Effector memory CD4-positive, alpha-beta T cell (primary cell): ENCODE results near the gene FAM200C.

Source experiments
- DNase-seq, 3 donors: peaks; one replicate each; pipeline ENCODE4 v3.0.0-alpha.2; 2020
- H3K27ac ChIP-seq: 2 replicates; pipeline ENCODE4 v1.7.0; 2013; ENCODE audit warnings: mild to moderate bottlenecking, low read length, moderate library complexity; ENCODE audit not compliant: insufficient read depth, poor library complexity, severe bottlenecking
- H3K27me3 ChIP-seq: replicated peaks from 2 replicates; pipeline ENCODE4 v1.7.0; 2013; ENCODE audit warnings: mild to moderate bottlenecking, low read length; ENCODE audit not compliant: insufficient read depth, control insufficient read depth, poor library complexity, severe bottlenecking
- H3K36me3 ChIP-seq: 2 replicates; pipeline ENCODE4 v1.7.0; 2013; ENCODE audit warnings: mild to moderate bottlenecking, low read length, moderate library complexity; ENCODE audit not compliant: control insufficient read depth, insufficient read depth
- H3K4me1 ChIP-seq: 2 replicates; pipeline ENCODE4 v1.7.0; 2013; ENCODE audit warnings: low read length, mild to moderate bottlenecking; ENCODE audit not compliant: control insufficient read depth, insufficient read depth, poor library complexity, severe bottlenecking
- H3K4me3 ChIP-seq: 2 replicates; pipeline ENCODE4 v1.7.0; 2013; ENCODE audit warnings: low read length, low read depth, mild to moderate bottlenecking; ENCODE audit not compliant: insufficient read depth, poor library complexity, severe bottlenecking
- H3K9me3 ChIP-seq: 2 replicates; pipeline ENCODE4 v1.7.0; 2013; ENCODE audit warnings: mild to moderate bottlenecking, low read length, moderate library complexity; ENCODE audit not compliant: control insufficient read depth

FAM200C gene

DNA sequence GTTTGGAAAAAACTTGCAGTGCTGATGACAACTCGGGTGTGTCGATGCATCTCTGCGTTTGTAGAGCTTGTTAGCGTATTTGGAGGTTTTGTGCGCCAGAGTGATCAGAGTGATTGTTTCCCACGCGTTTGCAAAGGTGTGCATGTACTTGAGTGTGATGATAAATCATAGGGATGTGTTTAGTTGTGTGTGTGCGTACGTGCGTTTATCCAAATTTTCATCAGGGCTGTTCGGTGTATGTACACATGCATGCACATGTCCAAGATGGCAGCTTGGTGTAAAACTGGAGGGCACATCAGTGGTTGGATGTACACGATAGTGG lies 29.2 kb downstream of the FAM200C start:
- Histone ChIP-seq H3K27ac (no peak overlapping the region), H3K4me3 (no peak overlapping the region), H3K4me1 (peaks cover 4% of the 10 kb centered on the region), H3K36me3 (no peaks in the 10 kb centered on the region), H3K27me3 (peaks cover 17% of the 10 kb centered on the region), H3K9me3 (no peaks in the 10 kb centered on the region)
- DNase-seq: no peak

DNA sequence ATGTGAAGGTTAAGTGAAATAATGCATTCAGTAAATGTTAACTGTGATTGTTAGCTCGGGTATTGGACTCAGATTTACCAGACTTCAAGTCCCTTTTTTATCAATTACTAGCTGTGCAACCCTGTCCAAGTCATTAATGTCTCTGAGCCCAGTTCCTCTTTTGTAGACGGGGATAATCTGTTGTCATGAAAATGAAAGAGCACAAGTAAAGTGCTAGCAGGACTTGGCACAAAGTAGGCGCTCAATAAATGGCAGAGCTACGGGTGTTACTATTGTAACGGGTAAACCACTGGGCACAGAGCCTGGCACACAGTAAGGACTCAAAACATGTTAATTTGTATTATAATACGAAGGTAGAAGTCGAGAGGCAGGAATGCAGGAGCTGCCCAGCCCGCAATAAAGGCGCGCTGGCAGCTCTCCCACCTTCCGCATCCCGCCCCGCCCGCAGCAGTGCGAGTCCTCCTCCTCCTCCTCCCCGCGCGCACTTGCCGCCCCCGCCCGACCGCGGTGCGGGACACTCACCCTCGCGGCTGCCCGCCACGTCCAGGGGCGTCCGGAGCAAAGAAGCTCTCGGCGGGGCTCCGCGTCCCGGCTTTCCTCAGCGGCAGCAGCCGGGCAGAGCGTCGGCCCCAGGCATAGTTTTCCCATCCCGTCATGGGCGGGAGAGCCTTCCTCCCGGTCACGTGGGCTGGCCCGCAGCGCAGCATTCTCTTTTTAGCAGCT lies 29.7 kb downstream of the FAM200C start, which contains the start of gene C1QTNF2:
C1QTNF2 (minus strand) TSS at position 637 of the 723 bp plus-strand sequence. CDS start 15,615 bp downstream, outside the sequence.
- peaks cover 17% of the 10 kb centered on the region for H3K27me3 ChIP-seq
- DNase-seq: no peak
- no peak within 1 kb of the TSS for H3K27ac ChIP-seq
- no peaks in the 10 kb centered on the region for H3K9me3 ChIP-seq
- H3K4me3 ChIP-seq: peak within 1 kb of the TSS; percentile 12
- no peaks in the 10 kb centered on the region for H3K36me3 ChIP-seq
- H3K4me1 ChIP-seq: peaks cover 4% of the 10 kb centered on the region

DNA sequence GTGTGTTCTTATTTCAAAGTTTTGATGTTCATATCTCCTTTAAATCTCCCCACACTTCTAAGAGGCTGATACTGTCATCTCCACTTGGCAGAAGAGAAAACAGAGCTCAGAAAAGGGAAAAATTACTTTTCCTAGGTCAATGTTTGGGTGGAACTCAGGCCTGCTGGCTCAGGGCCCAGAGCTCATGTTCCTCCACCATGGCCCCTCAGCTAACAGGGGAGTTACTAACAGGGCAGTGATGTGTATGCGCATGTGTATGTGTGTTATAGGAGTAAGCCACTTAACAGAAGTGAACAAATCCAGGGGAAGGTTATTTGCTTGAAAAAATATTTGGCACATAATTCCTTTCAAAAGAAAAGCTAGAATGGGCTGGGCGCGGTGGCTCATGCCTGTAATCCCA lies 32.0 kb downstream of the FAM200C start:
- DNase-seq: no peak
- no peaks in the 10 kb centered on the region for H3K9me3 ChIP-seq
- H3K36me3 ChIP-seq: no peaks in the 10 kb centered on the region
- no peak overlapping the region for H3K27ac ChIP-seq
- peaks cover 17% of the 10 kb centered on the region for H3K27me3 ChIP-seq
- no peak overlapping the region for H3K4me3 ChIP-seq
- H3K4me1 ChIP-seq: peaks cover 4% of the 10 kb centered on the region

DNA sequence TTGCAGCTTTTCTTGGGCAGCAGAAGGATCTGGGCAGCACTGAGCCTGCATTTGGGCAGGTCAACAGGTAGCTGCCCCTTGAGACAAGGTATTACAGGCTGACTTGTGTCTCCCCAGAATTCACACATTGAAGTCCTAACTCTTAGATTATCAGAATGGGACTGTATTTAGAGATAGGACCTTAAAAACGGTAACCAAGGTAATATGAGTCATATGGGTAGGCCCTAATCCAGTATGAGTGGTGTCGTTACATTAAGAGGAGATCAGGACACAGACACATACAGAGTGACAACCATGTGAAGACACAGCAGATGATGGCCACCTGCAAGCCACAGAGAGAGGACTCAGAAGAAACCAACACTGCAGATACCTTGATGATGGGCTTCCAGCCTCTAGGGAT lies 32.6 kb downstream of the FAM200C start:
- Histone ChIP-seq H3K4me3 (no peak overlapping the region), H3K9me3 (no peaks in the 10 kb centered on the region), H3K27me3 (peaks cover 17% of the 10 kb centered on the region), H3K36me3 (no peaks in the 10 kb centered on the region), H3K27ac (no peak overlapping the region), H3K4me1 (peaks cover 4% of the 10 kb centered on the region)
- no peak for DNase-seq

DNA sequence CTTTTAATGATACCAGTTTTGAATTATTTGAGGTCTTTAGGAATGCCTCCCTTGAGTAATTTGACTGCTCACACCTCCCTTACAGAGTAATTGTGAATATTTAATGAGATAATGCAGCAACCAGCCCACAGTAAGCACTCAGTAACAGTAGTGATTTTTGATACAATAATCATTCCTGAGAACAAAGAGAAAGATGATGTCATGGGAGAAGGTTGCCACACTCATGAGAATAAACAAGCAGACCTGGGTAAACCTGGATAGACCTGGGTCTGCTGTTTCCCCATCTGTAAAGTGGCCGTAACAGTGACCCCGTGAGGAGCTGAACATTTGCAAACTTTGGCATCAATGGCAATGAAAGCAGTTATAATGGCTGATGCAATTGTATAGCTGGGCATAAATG lies 33.6 kb downstream of the FAM200C start:
- no peaks in the 10 kb centered on the region for H3K9me3 ChIP-seq
- peaks cover 17% of the 10 kb centered on the region for H3K27me3 ChIP-seq
- peaks cover 4% of the 10 kb centered on the region for H3K4me1 ChIP-seq
- DNase-seq: no peak
- H3K36me3 ChIP-seq: no peaks in the 10 kb centered on the region
- no peak overlapping the region for H3K27ac ChIP-seq
- H3K4me3 ChIP-seq: no peak overlapping the region

DNA sequence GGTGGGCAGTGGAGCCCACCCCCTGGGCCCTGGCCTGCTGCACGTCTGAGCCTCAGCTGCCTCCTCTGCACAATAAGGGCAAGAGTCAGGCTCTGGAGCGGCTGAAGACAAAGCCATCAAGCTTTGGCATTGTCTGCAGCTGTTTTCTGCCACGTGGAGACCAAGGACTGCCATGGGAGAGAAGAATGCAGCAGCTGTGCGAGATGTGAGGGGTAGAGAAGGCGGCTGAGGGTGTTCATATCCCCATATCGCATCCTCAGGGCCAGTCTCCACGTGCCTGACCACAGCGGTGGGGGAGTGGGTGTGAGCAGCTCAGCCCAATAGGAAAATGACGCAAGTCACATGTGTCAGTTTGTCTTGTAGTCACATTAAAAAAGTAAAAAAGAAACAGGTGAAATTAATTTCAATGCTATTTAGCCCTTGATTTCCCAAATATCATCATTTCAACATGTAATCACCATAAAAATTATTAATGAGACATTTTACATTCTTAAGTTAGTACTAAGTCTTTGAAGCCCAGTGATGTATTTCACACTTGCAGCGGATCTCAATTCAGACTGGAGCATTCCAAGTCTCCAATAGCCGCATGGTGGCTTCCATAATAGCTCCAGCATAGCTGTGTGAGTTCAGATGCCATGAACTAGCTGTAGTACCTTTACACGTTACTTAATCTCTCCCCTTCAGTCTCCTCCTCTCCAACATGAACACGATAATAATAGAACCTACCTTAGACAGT lies 36.0 kb downstream of the FAM200C start:
- no peaks in the 10 kb centered on the region for H3K36me3 ChIP-seq
- DNase-seq: no peak
- H3K9me3 ChIP-seq: no peaks in the 10 kb centered on the region
- H3K4me3 ChIP-seq: no peak overlapping the region
- H3K27ac ChIP-seq: no peak overlapping the region
- H3K27me3 ChIP-seq: peaks cover 6% of the 10 kb centered on the region
- no peaks in the 10 kb centered on the region for H3K4me1 ChIP-seq

DNA sequence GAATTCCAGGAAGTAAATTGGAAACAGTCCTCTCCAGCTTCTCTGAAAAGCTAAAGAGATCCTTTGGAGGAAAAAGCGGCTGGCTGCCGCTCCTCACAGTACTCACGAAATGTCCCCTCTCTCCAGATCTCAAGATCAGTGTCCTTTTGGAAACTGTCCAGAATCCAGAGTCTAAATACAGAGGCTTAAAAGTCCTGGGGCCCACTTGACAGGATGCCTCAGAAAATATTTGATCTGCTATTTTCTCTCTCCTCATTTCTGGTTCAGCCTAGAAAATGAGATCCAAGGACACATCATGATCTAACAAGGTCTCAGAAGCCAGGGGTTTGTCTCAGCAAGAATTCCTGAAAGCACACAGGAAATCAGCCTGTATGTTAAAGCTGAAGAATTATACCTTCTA lies 36.6 kb downstream of the FAM200C start:
- H3K9me3 ChIP-seq: no peaks in the 10 kb centered on the region
- no peaks in the 10 kb centered on the region for H3K4me1 ChIP-seq
- no peak for DNase-seq
- H3K36me3 ChIP-seq: no peaks in the 10 kb centered on the region
- H3K4me3 ChIP-seq: no peak overlapping the region
- no peak overlapping the region for H3K27ac ChIP-seq
- peaks cover 6% of the 10 kb centered on the region for H3K27me3 ChIP-seq

DNA sequence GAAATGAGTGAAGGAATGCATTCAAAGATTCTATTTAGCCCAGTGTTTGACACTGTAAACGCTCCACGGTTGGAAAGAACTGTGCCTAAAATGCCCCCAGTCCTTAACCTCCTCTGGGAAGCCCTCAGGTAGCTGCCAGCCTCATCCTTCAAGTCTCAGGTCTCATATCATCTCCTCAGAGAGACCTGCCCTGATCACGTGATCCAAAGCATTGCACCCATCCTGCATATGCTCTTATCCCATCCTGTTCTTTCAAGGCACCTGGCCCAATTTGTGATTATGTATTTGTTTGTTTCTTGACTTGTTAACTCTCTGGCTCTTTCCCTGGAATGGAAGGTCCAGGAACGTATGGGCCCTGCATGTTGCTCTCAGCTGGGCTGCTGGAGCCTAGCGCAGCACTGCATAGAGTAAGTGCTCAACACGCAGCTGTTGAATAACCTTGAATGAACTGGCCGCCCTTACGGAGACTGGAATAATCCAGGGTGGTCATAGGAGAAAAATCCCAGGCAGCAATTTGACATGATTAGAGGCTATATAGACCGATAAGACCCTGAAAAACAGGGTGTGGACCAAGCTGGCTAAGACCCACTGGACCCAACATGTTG lies 38.1 kb downstream of the FAM200C start:
- Histone ChIP-seq H3K27ac (no peak overlapping the region), H3K36me3 (no peaks in the 10 kb centered on the region), H3K27me3 (no peaks in the 10 kb centered on the region), H3K9me3 (no peaks in the 10 kb centered on the region), H3K4me1 (no peaks in the 10 kb centered on the region), H3K4me3 (no peak overlapping the region)
- no peak for DNase-seq

DNA sequence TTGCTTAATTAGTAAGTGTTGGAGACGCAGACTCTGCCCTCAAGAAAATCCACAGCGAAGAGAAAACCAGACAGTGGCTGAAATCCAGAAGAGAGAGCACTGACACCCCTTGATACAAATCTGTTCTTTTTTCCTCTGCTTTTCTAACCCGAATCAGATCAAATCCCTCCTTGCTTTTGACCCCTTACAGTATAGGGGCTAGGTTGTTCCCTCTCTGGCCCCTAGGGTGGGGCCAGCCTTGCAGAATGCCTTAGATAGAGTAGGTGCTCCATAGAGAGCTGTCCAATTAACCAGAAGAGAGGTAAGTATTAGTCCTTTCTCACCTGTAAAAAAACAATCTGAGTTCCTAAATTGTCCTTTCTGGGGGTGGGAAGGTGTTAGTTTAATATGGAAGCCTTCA lies 39.5 kb downstream of the FAM200C start:
- no peaks in the 10 kb centered on the region for H3K27me3 ChIP-seq
- no peak for DNase-seq
- H3K4me3 ChIP-seq: no peak overlapping the region
- no peaks in the 10 kb centered on the region for H3K36me3 ChIP-seq
- H3K4me1 ChIP-seq: no peaks in the 10 kb centered on the region
- no peak overlapping the region for H3K27ac ChIP-seq
- H3K9me3 ChIP-seq: no peaks in the 10 kb centered on the region

DNA sequence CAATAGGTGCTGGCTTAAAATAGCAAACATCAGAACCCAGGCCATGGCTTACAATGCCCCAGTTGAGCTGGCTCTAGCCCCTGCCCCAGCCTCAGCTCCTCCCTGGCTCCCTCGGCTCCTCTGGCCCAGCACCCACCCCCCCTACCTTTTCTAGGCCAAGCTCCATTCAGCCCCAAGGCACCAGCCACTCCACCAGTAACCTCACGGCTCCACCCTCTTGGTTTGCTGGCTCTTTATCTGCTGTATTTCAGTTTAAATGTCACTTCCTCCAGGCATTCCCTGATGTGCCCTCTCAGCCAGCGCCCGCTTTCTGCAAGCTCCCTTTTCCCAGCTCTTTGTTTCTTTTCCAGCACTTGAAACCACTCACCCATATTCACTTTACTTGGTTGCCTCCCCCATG lies 40.0 kb downstream of the FAM200C start:
- Histone ChIP-seq H3K9me3 (no peaks in the 10 kb centered on the region), H3K36me3 (no peaks in the 10 kb centered on the region), H3K27me3 (no peaks in the 10 kb centered on the region), H3K4me1 (no peaks in the 10 kb centered on the region), H3K4me3 (no peak overlapping the region), H3K27ac (no peak overlapping the region)
- DNase-seq: no peak
